B cell (primary cell): Measurements from ENCODE around the gene PLXNA1. TPM values are rescaled to one million over a fixed set of nuclear protein-coding genes. Genes with fewer than 3 reads are reported as not detected.

Experiments
- ATAC-seq: fragments of 200-7000 bp; cut with Tn5 transposase; one replicate; pipeline ENCODE4 v1.10.0; 2021; ENCODE audit warnings: low read depth, mild to moderate bottlenecking, moderate number of reproducible peaks, moderate library complexity
- CTCF ChIA-PET: fragments of 350-600 bp; sonication (Branson Sonifier 250); formaldehyde crosslinking; loops from one replicate; lab custom pipeline; 2021; ENCODE audit warnings: antibody characterized with exemption, inconsistent platforms; lab: Charles Lee
- POLR2A ChIA-PET: fragments of 350-600 bp; sonication (Branson Sonifier 250); formaldehyde crosslinking; loops from one replicate; lab custom pipeline; 2021; ENCODE audit warnings: antibody characterized with exemption; lab: Charles Lee
- DNase-seq: peaks from one replicate; pipeline ENCODE4 v3.0.0; 2013
- H2AFZ ChIP-seq: 2 replicates; pipeline ENCODE4 v1.6.1; 2012; ENCODE audit warnings: mild to moderate bottlenecking, low read depth, low read length; ENCODE audit not compliant: insufficient read depth, poor library complexity, severe bottlenecking
- H3K27ac ChIP-seq, 2 donors: 1 replicate in 1 of 2; 2 replicates in 1 of 2; pipeline ENCODE4 v1.5.1; 2012 to 2013; ENCODE audit warnings: low read length in 2 of 2, mild to moderate bottlenecking in 2 of 2, moderate library complexity in 1 of 2
- H3K27me3 ChIP-seq, 4 experiments: fragments of 200-600 bp in 1 of 4; sonication (generic) in 1 of 4; replicated peaks in 1 of 4; 1 replicate in 2 of 4; 2 replicates in 2 of 4; pipeline versions ENCODE4 v1.6.1 to v1.7.0; 2013 to 2016; ENCODE audit warnings: low read length in 3 of 4, mild to moderate bottlenecking in 2 of 4, mixed read lengths in 1 of 4, moderate library complexity in 1 of 4; ENCODE audit not compliant: insufficient read depth in 4 of 4, control insufficient read depth in 3 of 4; ENCODE audit errors: control extremely low read depth in 1 of 4
- H3K36me3 ChIP-seq, 2 experiments: replicated peaks in 1 of 2; 1 replicate in 1 of 2; 2 replicates in 1 of 2; pipeline versions ENCODE4 v1.6.1 to v1.7.1; 2013; ENCODE audit warnings: low read length in 1 of 2; ENCODE audit not compliant: insufficient read depth in 2 of 2, control insufficient read depth in 1 of 2; ENCODE audit errors: control extremely low read depth in 1 of 2, extremely low read depth in 1 of 2
- H3K4me1 ChIP-seq, 2 donors: fragments of 200-600 bp in 1 of 2; sonication (generic) in 1 of 2; 1 replicate in 1 of 2; 2 replicates in 1 of 2; pipeline versions ENCODE4 v1.5.1 to v1.6.1; 2013 to 2017; ENCODE audit warnings: low read length in 2 of 2; ENCODE audit not compliant: control insufficient read depth in 2 of 2, insufficient read depth in 2 of 2
- H3K4me2 ChIP-seq: replicated peaks from 2 replicates; pipeline ENCODE3; 2012; ENCODE audit warnings: mild to moderate bottlenecking, low read depth, low read length; ENCODE audit not compliant: poor library complexity, severe bottlenecking
- H3K4me3 ChIP-seq, 5 experiments: fragments of 200-600 bp in 1 of 5; sonication (generic) in 1 of 5; 1 replicate in 3 of 5; 2 replicates in 2 of 5; pipeline versions ENCODE4 v1.5.1 to v1.7.0; 2011 to 2016; ENCODE audit warnings: low read length in 4 of 5, mild to moderate bottlenecking in 4 of 5, low read depth in 2 of 5, control low read depth in 1 of 5, moderate library complexity in 1 of 5; ENCODE audit not compliant: insufficient read depth in 1 of 5; ENCODE audit errors: control extremely low read depth in 1 of 5, extremely low read depth in 1 of 5
- H3K79me2 ChIP-seq: fragments of 200-600 bp; sonication (generic); one replicate; pipeline ENCODE4 v1.6.0; 2016; ENCODE audit warnings: low read length; ENCODE audit not compliant: control insufficient read depth, insufficient read depth
- H3K9ac ChIP-seq: fragments of 200-600 bp; sonication (generic); 2 replicates; pipeline ENCODE4 v1.6.1; 2017; ENCODE audit warnings: mild to moderate bottlenecking, low read length, moderate library complexity
- H3K9me3 ChIP-seq, 3 donors: one replicate each; pipeline versions ENCODE4 v1.6.1 to v1.7.1; 2013; ENCODE audit warnings: low read length in 2 of 3; ENCODE audit not compliant: control insufficient read depth in 2 of 3, insufficient read depth in 1 of 3; ENCODE audit errors: control extremely low read depth in 1 of 3
- H4K20me1 ChIP-seq: 2 replicates; pipeline ENCODE4 v1.6.0; 2012; ENCODE audit warnings: mild to moderate bottlenecking, low read length; ENCODE audit not compliant: insufficient read depth, control insufficient read depth, poor library complexity, severe bottlenecking
- H3K27ac Mint-ChIP-seq: one replicate; pipeline ENCODE4 v1.8.0; 2021; ENCODE audit warnings: mixed read lengths
- H3K27me3 Mint-ChIP-seq: one replicate; pipeline ENCODE4 v1.8.0; 2021; ENCODE audit warnings: mixed read lengths
- H3K4me1 Mint-ChIP-seq: one replicate; pipeline ENCODE4 v1.8.0; 2021; ENCODE audit warnings: mixed read lengths
- H3K4me3 Mint-ChIP-seq: one replicate; pipeline ENCODE4 v1.8.0; 2021; ENCODE audit warnings: mixed read lengths
- H3K9me3 Mint-ChIP-seq: one replicate; pipeline ENCODE4 v1.8.0; 2022; ENCODE audit warnings: mixed read lengths; ENCODE audit not compliant: insufficient read depth
- EZH2 ChIP-seq: IDR thresholded peaks from 2 replicates; pipeline ENCODE4 v1.6.1; 2012; ENCODE audit warnings: borderline replicate concordance, low read depth, mild to moderate bottlenecking, moderate library complexity, low read length; ENCODE audit not compliant: insufficient read depth, poor library complexity, severe bottlenecking
- WGBS: methylation state at CpG from one replicate; pipeline ENCODE4 v1.1.5; 2013; ENCODE audit warnings: missing lambda C conversion rate; ENCODE audit not compliant: insufficient coverage; 5-methylcytosine and 5-hydroxymethylcytosine counted together
- intact Hi-C: fragments of 100-400 bp; cut with micrococcal nuclease; formaldehyde crosslinking; loops from one replicate; pipeline ENCODE4 v1.10.0; 2022
- polyA plus RNA-seq: library from polyadenylated mRNA; depleted of rRNA; stranded (reverse); fragments of >200 nt; gene quantifications from 2 replicates; pipeline ENCODE4 v1.2.3, GENCODE V29; 2012
- total RNA-seq, 2 donors: library from RNA; stranded (reverse); fragments of 120-200 nt in 1 of 2; gene quantifications; 1 replicate in 1 of 2; 2 replicates in 1 of 2; pipeline versions ENCODE4 v1.2.3 to v1.2.4, GENCODE V29; 2013 to 2022
- TF ChIP-seq, protein P1 (sequence below): fragments of 200-600 bp; IDR thresholded peaks from one replicate; pipeline ENCODE4 v1.8.0; 2022; ENCODE audit warnings: antibody characterized with exemption, mild to moderate bottlenecking

Gene PLXNA1
- total and polyA plus RNA-seq, 2 donors (not counting 1 experiment from before 2014, with no cell fraction given) = 6.7 to 22.3 TPM

- H3K4me2 ChIP-seq = no peak overlapping the region
- peaks cover 17 to 24% of the 10 kb centered on the region in 2 donors for H3K4me1 ChIP-seq
- H2AFZ ChIP-seq = no peak overlapping the region
- Mint-ChIP-seq H3K9me3 (no peaks in the 10 kb centered on the region), H3K27ac (no peak overlapping the region), H3K27me3 (no peaks in the 10 kb centered on the region), H3K4me1 (peaks cover 12% of the 10 kb centered on the region), H3K4me3 (no peak overlapping the region)
- POLR2A ChIA-PET = no interaction called here
- H3K27ac ChIP-seq = no peak overlapping the region
- peaks cover 0 to 18% (median 6%) of the 10 kb centered on the region in 4 experiments for H3K27me3 ChIP-seq
- H3K4me3 ChIP-seq = no peak overlapping the region
- TF ChIP-seq EZH2 = no peak
- TF ChIP-seq, protein P1, sequence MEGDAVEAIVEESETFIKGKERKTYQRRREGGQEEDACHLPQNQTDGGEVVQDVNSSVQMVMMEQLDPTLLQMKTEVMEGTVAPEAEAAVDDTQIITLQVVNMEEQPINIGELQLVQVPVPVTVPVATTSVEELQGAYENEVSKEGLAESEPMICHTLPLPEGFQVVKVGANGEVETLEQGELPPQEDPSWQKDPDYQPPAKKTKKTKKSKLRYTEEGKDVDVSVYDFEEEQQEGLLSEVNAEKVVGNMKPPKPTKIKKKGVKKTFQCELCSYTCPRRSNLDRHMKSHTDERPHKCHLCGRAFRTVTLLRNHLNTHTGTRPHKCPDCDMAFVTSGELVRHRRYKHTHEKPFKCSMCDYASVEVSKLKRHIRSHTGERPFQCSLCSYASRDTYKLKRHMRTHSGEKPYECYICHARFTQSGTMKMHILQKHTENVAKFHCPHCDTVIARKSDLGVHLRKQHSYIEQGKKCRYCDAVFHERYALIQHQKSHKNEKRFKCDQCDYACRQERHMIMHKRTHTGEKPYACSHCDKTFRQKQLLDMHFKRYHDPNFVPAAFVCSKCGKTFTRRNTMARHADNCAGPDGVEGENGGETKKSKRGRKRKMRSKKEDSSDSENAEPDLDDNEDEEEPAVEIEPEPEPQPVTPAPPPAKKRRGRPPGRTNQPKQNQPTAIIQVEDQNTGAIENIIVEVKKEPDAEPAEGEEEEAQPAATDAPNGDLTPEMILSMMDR = no peak
- no peak for ATAC-seq
- DNase-seq = no peak
- no peaks in the 10 kb centered on the region for H3K36me3 ChIP-seq
- H3K9me3 ChIP-seq = peaks cover 0 to 11% (median 0%) of the 10 kb centered on the region in 3 donors
- peaks cover 5% of the 10 kb centered on the region for H4K20me1 ChIP-seq
- CTCF ChIA-PET = interaction anchor here (1.6 to 6.3 kb wide), 2 partner anchors 74 to 233 kb away, joined by 4 to 47 read pairs; no protein-coding TSS in a partner anchor
- intact Hi-C loops = loop anchor here (10.0 kb wide), 1 partner anchor 1071 kb away; no protein-coding TSS in a partner anchor
- no peak overlapping the region for H3K9ac ChIP-seq
- H3K79me2 ChIP-seq = no peaks in the 10 kb centered on the region
- 97% methylated on average over 10 of the region's 17 CpGs for WGBS
Measured at GRCh38 chr3:126985132-126985985, 2.4 kb downstream of the PLXNA1 start.

DNA sequence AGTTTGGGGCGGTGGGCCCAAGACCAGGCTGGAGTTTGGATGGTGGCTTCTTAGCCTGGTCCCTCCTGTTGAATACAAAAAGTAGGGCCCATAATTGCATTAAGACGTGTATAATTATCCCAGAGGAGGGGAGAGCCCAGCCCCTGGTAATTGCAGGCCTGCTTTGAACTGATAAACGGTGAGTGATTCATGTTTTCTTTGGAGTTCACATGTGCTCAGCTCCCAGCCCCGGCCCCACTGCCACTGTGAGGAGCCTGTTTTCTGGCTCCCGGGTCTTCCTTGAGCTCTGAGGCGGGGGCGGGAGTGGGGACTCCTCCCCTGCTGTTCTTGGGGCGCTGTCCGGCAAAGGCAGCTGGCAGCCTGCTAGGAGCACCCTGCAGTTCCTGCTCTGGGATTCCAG, 3.1 kb downstream of the PLXNA1 start:
- Mint-ChIP-seq H3K27ac (no peak overlapping the region), H3K27me3 (no peaks in the 10 kb centered on the region), H3K4me1 (peaks cover 12% of the 10 kb centered on the region), H3K4me3 (no peak overlapping the region), H3K9me3 (no peaks in the 10 kb centered on the region)
- TF ChIP-seq, protein P1 = no peak
- no peak for TF ChIP-seq EZH2
- Histone ChIP-seq H3K4me3 (no peak overlapping the region), H3K27ac (no peak overlapping the region), H3K9ac (no peak overlapping the region), H3K79me2 (no peaks in the 10 kb centered on the region), H3K4me2 (no peak overlapping the region), H3K27me3 (peaks cover 0 to 12% (median 6%) of the 10 kb centered on the region in 4 experiments), H4K20me1 (peaks cover 5% of the 10 kb centered on the region), H3K36me3 (no peaks in the 10 kb centered on the region), H2AFZ (no peak overlapping the region), H3K4me1 (peaks cover 17 to 24% of the 10 kb centered on the region in 2 donors), H3K9me3 (peaks cover 0 to 9% (median 0%) of the 10 kb centered on the region in 3 donors)
- no peak for DNase-seq
- 88% methylated on average over 9 of the region's 9 CpGs for WGBS
- intact Hi-C loops = loop anchor here (10.0 kb wide), 1 partner anchor 1071 kb away; no protein-coding TSS in a partner anchor
- no peak for ATAC-seq
- ChIA-PET POLR2A (no interaction called here), CTCF (interaction anchor here (6.3 kb wide), 1 partner anchor 234 kb away, joined by 47 read pairs; no protein-coding TSS in a partner anchor)
